ENCODE data around the gene AGA.

The AGA gene

GRCh38 chr4:177441803-177442622 lies at the start of gene AGA:
Gene AGA (minus strand): TSS chr4:177442437. CDS start chr4:177442375, 62 bp downstream.
- FAIRE-seq = peak; percentile 98

DNA sequence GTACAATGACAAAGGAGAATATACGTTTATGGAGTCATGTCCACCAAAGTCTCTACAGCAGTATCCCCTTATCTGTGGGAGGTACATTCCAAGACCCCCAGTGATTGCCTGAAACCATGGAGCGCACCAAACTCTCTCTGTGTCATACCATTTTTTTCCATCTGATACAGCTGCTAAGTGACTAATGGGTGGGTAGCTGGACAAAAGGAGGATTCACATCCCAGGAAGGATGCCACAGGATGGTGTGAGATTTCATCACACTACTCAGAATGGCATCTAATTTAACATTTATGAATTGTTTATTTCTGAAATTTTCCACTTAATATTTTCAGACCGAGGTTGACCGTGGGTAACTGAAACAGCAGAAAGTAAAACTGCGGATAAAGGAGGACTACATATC lies 49.8 kb upstream of the AGA start:
- no peak for FAIRE-seq

DNA sequence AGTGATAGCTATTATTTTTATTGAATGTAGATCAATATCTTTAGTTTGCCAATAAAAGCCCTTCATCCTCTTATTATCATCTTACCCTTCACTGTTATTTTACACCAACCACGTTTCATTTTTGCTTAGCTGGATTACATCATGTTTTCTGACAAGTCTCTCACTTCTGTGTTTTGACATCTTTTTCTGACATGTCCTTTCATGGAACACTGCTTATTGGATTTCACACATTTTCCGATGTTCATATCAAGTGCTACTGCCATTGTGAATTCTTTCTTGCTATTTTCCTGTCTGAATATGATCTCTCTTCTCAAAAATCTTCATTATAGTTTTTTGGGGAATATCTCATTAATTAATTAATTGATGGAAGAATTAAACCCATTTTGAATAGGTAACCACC lies 48.5 kb upstream of the AGA start:
- no peak for FAIRE-seq

- no peak for FAIRE-seq
These were observed 47.4 kb upstream of the AGA start for GRCh38 chr4:177489471-177490246.

- FAIRE-seq = no peak
These were observed 45.7 kb upstream of the AGA start for GRCh38 chr4:177487977-177488376.

DNA sequence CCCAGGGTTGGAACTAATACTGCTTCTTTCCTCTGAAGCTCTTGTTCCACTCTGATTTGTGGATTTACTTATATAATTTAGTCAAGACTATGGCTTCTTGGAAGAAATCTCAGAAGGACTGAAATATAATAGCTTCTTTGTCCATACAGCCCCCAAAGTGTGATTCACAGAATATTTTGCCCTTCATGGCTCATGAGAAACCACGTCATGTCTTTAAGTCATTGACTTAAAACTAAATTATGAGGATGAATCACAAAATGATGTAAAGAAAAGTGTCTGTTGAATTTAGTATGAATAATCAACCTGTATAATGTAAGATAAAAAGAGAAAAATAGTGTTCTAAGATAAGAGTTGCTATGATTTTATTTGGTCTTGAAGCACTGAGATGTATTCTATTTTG lies 43.3 kb upstream of the AGA start:
- FAIRE-seq = no peak

- FAIRE-seq = no peak
These were observed 42.4 kb upstream of the AGA start for GRCh38 chr4:177484613-177485021.

- FAIRE-seq = no peak
These were observed 41.5 kb upstream of the AGA start for GRCh38 chr4:177483760-177484159.

DNA sequence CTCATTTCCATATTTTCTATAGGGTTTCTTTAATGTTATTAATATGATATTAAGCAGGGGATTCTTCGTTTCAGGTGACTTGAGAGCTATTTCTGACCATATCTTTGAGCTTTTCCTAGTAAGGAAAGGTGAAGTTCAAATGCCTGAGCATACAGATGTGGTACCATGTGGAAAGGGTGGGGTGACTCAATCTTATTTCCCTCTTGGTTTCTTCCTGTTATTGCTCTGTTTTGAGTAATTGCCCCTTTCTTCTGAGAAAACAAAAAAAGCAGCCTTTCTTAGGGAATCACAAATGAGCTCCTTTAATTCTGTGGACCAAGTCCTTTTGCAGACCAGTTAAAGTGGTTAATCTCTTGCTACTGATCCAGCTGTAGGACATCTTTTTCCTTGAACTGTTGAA lies 41.0 kb upstream of the AGA start:
- no peak for FAIRE-seq

DNA sequence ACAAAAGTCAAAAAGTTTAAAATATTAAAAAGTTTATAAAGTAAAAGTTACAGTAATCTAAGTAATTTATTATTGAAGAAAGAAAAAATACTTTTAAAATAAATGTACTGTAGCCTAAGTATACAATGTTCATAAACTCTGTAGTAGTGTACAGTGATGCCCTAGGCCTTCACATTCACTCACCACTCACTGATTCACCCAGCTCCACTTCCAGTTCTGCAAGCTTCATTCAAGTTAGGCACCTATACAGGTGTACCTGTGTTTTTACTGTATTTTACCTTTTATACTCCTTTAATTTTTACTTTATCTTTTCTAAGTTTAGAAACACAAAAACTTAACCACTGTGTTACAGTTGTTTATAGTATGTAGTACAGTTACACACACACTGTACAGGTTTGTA lies 40.1 kb upstream of the AGA start:
- no peak for FAIRE-seq

- FAIRE-seq = no peak
These were observed 38.6 kb upstream of the AGA start for GRCh38 chr4:177480795-177481194.

- FAIRE-seq = no peak
These were observed 36.8 kb upstream of the AGA start for GRCh38 chr4:177479063-177479462.

DNA sequence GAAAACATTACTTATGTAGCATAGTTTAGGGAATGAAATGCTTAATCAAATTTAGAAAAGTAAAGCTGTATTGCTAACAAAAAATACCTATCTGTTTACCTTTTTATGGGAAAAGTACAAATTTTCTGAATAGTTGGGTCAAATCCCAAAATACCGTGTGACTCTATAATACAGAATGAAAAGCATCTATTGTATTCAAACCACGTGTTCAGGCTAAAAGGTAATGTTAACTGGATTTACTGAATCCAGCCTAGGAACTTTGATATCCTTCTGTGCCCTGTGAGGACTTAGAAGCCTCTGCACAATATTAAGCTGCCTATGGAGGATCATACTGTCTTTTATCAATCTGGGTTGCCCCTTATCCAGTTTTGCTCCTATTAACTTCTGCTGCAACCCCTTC lies 36.3 kb upstream of the AGA start:
- no peak for FAIRE-seq

- FAIRE-seq = no peak
These were observed 31.8 kb upstream of the AGA start for GRCh38 chr4:177473991-177474390.

DNA sequence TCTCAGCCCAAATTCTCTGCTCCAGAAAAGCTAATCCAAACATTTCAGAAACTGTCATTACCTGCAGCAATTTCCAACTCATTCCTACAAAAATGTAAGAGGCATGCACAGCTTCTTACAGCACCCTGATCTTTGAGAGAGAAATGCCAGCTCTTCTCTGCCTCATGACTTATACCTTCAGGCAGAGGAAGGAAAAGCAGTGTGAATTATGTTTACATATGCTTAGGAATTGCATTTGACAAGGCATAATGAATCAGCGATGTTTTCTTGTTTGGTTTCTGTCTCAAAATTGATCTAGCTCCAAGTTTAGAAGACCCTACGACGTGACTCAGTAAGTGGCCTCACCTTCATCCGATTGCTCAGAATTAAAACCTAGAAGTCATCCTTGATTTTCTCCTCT lies 21.8 kb upstream of the AGA start:
- FAIRE-seq = no peak

DNA sequence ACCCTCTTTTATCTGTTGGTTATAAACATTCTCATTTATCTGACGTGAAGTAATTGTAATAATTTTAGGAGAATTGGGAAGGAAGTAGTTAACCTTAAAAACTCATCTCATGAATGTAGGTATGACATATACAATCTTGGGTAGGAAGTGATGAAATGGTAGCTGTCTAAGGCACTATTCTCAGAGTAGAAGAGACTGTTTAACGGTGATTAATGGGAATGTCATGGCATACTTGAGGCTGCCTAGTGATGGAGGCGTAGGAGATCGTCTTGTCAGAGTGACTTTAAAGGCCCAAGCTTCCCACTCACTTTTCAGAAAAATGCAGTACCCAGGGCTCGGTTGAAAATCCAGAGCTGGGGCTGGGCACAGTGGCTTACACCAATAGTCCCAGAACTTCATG lies 19.4 kb upstream of the AGA start:
- peak; percentile 9 for FAIRE-seq

DNA sequence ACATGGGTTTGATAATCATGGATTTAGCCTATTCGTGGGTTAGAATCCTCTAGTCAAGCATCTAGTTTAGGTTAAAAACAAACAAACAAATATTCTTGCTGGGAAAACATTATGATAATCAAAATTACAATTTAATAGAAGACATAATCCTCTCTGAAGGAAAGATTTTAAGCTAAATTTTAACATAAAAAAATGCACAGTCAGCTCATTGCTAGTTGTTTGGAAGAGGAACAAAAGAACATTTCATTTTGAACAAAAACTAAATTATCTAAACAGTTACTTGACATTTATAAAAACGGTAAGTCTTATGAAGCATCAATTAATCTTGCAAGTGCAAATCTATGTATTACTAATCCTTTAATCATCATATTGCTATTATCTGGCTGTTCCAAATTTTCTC lies 18.2 kb upstream of the AGA start:
- FAIRE-seq = peak; percentile 55

DNA sequence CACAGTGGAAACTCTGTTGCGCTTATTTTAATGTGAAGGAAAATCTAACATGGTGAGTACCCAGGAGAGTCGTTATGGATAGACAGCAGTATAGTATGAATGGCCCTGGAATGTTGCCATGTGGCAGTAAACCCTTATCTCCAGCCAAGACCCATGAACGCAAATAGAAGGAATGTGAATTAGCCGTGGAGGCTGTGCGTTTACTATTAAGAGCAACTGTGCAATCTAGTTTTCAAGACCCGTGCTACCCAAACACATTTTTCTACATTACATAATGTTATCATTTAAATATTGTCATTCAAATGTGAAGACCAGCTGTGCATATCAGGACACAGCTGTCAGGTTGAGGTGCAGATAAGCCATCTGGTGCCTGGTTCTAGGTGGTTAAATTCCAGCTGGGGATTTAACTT lies 13.3 kb upstream of the AGA start:
- FAIRE-seq = no peak

GRCh38 chr4:177453116-177453515 lies 10.9 kb upstream of the AGA start:
- FAIRE-seq = no peak

DNA sequence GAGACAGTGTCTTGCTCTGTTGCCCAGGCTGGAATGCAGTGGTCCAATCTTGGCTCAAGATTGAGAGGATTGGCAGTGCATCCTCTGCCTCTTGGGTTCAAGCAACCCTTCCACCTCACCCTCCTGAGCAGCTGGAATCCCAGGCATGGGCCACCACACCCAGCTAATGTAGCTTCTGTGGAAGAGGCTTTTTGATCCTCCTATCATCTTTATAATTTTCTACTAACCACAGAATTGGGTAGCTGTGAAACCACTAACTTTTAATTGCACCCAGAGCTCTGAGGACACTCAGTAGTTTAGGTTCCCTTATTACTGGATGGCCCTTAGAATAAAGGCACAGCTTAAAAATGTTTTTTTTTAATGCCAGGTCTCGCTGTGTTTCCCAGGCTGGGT lies 8.9 kb upstream of the AGA start:
- no peak for FAIRE-seq

- no peak for FAIRE-seq
These were observed 8.3 kb upstream of the AGA start for GRCh38 chr4:177450426-177451107.

- peak; percentile 55 for FAIRE-seq
These were observed 6.6 kb upstream of the AGA start for GRCh38 chr4:177448850-177449249.

GRCh38 chr4:177447417-177448004 lies 5.3 kb upstream of the AGA start:
- no peak for FAIRE-seq

Data from islet of Langerhans (tissue), 1 donor.